PFSK-1 (cell line): ENCODE data around the gene SNRPB.
A peak's percentile ranks its signal among the peaks of the same experiment; 100 is the strongest.

Experiments
- FOXP2 ChIP-seq: optimal IDR thresholded peaks from 2 replicates; pipeline ENCODE3; 2011; ENCODE audit warnings: borderline replicate concordance, control low read depth, inconsistent platforms; ENCODE audit not compliant: insufficient read depth; ENCODE audit errors: extremely low read length, extremely low read depth
- POLR2AphosphoS5 ChIP-seq: IDR thresholded peaks from 2 replicates; pipeline ENCODE4 v1.6.1; 2012; ENCODE audit warnings: low read depth, mild to moderate bottlenecking, control low read depth, low read length, moderate library complexity
- REST ChIP-seq, 2 experiments: IDR thresholded peaks; 2 replicates each; pipeline versions ENCODE4 v1.6.1 to v1.8.0; 2011 to 2012; ENCODE audit warnings: low read depth in 2 of 2, low read length in 2 of 2, control low read depth in 1 of 2, inconsistent platforms in 1 of 2, mild to moderate bottlenecking in 1 of 2, moderate library complexity in 1 of 2; ENCODE audit not compliant: insufficient read depth in 1 of 2
- SIN3A ChIP-seq: IDR thresholded peaks from 2 replicates; pipeline ENCODE4 v1.6.1; 2012; ENCODE audit warnings: mild to moderate bottlenecking, low read length, moderate library complexity, borderline replicate concordance; ENCODE audit not compliant: insufficient read depth
- TAF1 ChIP-seq: IDR thresholded peaks from 2 replicates; pipeline ENCODE4 v1.6.1; 2012; ENCODE audit warnings: low read length, control low read depth, borderline replicate concordance; ENCODE audit not compliant: insufficient read depth

Gene SNRPB

GRCh38 chr20:2515203-2515602 lies 44.6 kb upstream of the SNRPB start:
- no peak for TF ChIP-seq REST (IDR thresholded peaks at IDR 0.05; ENCODE audit: insufficient read depth in 1 of 2, low read depth in 2 of 2, low read length in 2 of 2)
- TF ChIP-seq FOXP2, result no peak
- TF ChIP-seq POLR2AphosphoS5, result no peak
- TF ChIP-seq SIN3A, result no peak
- no peak for TF ChIP-seq TAF1

DNA sequence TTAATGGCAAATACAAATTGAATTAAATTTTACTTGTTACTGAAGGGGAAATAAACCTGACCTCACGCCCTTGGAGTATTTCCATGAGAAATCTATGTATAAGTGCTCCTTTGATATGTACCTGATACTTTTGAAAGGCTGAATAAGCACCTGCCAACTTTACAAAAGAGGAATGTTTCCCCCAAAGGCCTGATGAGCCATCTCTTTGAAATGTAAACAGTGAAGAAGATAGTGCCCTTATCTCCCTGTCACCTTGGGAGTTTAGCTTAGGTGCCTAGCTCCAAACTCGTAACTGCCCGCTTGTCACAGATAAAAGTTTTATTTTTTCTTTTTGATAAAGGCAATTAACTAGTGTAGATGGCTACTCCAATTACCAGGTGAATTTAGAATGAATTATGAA lies 39.2 kb upstream of the SNRPB start:
- TF ChIP-seq POLR2AphosphoS5, result no peak
- no peak for TF ChIP-seq TAF1
- TF ChIP-seq FOXP2, result no peak
- TF ChIP-seq SIN3A, result no peak
- TF ChIP-seq REST (IDR thresholded peaks at IDR 0.05; ENCODE audit: insufficient read depth in 1 of 2, low read depth in 2 of 2, low read length in 2 of 2), result no peak

GRCh38 chr20:2509468-2509781 lies 38.8 kb upstream of the SNRPB start:
- TF ChIP-seq POLR2AphosphoS5, result no peak
- no peak for TF ChIP-seq REST (IDR thresholded peaks at IDR 0.05; ENCODE audit: insufficient read depth in 1 of 2, low read depth in 2 of 2, low read length in 2 of 2)
- TF ChIP-seq TAF1, result no peak
- no peak for TF ChIP-seq FOXP2
- no peak for TF ChIP-seq SIN3A

DNA sequence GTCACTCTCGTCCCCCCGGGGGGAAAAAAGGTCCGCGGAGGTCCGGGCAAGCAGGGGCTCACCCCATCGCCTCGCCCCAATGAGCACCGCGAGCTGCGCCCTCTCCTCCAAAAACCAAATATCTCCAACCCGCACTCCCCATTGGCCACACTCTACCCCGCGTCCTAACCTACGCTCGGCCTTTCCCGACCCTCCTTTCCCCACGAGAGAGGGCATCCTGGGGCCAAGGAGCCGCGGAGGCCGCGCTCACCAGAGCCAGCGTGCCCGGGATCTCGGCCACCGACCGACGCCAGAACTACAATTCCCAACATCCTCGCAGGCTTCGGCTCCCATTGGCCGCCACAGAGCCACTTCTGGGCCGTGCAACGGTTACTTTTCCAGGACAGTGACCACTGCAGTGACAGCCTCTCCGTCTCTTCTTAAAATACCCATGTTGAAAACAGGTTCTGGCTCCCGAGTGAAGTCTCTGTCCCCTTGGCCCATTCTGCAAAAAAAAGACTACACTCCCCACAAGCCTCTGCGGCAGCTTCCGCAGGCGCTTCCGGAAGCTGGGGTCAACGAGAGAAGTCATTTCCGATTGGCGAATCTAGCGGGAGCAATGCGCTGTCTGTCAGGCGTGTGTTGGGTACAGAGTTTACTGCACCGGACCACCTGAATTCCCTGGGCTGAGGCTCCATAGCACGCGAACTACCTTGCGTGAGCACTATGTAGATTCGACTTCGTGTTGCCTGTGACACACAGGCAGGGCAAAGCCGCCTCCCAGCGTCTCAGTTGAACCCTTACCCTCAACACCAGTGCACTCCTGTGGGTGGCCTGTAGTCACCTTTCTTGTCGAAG lies 38.3 kb upstream of the SNRPB start, which contains the start of gene ZNF343:
Gene ZNF343, minus strand, starts transcription at position 285 of the 837 bp plus-strand sequence. CDS start 15,020 bp downstream, outside the sequence.
- TF ChIP-seq POLR2AphosphoS5 (peak; percentile 86; the same call in 1 of the 2 replicates), REST (IDR thresholded peaks at IDR 0.05; ENCODE audit: insufficient read depth in 1 of 2, low read depth in 2 of 2, low read length in 2 of 2) (no peak), TAF1 (peak; percentile 84; the same call in 1 of the 2 replicates), SIN3A (no peak)
